ENCODE results near the gene ZPR1.

DNA sequence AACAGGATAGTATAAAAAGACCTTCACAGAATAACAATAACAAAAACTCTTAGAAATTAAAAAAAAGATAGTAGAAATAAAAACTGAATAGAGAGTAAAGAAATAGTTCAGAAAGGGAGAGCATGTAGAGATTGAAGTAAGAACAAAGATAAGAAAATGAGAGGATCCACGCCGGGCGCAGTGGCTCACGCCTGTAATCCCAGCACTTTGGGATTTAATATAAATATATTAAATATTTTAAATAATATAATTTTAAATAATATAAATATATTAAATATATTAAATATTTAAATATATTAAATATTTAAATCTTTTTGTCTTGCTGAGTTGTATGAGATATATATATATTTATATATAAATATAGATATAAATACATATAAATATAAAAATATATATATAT is 24.3 kb upstream of the ZPR1 start:
- TF ChIP-seq, protein P1, sequence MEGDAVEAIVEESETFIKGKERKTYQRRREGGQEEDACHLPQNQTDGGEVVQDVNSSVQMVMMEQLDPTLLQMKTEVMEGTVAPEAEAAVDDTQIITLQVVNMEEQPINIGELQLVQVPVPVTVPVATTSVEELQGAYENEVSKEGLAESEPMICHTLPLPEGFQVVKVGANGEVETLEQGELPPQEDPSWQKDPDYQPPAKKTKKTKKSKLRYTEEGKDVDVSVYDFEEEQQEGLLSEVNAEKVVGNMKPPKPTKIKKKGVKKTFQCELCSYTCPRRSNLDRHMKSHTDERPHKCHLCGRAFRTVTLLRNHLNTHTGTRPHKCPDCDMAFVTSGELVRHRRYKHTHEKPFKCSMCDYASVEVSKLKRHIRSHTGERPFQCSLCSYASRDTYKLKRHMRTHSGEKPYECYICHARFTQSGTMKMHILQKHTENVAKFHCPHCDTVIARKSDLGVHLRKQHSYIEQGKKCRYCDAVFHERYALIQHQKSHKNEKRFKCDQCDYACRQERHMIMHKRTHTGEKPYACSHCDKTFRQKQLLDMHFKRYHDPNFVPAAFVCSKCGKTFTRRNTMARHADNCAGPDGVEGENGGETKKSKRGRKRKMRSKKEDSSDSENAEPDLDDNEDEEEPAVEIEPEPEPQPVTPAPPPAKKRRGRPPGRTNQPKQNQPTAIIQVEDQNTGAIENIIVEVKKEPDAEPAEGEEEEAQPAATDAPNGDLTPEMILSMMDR (IDR thresholded peaks at IDR 0.05): no peak
- TF ChIP-seq POLR2AphosphoS5 (IDR thresholded peaks at IDR 0.05): no peak
- TF ChIP-seq POLR2A (IDR thresholded peaks at IDR 0.05): no peak
- no peak for TF ChIP-seq EP300 (IDR thresholded peaks at IDR 0.05)
